ENCODE data around the gene SERPINB12.
A peak's percentile ranks its signal among the peaks of the same experiment; 100 is the strongest.

The SERPINB12 gene

DNA sequence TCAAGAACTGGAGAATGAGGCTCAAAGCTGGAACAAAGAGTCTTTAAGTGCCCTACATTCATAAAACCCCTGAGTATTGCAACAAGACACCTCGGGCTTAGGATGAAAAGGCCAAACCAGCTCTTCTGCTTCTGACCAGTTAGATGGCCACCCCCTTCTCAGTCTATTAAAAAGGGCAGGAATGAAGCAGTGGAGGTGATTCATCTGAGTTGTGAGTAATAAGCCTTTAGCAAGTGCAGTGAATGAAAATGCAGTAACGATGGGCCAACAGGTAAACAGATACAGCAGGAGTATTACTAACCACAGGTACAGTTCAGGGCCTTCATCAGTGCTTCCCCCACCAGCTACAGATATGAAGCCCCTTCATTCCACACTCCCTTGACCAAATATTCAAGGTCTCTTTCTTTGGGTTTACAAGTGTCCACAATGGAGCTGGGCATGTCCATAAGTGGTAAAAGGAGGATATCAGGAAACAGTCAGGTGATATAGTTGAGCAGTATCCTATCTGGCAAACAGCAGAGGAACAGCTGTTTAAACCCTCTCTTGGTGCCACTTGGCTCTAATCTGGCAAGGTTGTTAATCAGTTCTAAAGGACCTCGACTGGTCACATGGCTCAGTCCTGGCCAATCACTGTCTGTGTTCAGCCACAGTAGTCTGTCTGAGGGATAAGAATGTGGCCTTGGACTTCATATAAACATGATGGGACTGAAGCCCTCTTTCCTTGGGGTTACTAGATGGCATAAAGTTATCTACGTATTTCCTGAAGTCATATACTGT is 62.8 kb downstream of the SERPINB12 start:
- peak; percentile 6 for DNase-seq

DNA sequence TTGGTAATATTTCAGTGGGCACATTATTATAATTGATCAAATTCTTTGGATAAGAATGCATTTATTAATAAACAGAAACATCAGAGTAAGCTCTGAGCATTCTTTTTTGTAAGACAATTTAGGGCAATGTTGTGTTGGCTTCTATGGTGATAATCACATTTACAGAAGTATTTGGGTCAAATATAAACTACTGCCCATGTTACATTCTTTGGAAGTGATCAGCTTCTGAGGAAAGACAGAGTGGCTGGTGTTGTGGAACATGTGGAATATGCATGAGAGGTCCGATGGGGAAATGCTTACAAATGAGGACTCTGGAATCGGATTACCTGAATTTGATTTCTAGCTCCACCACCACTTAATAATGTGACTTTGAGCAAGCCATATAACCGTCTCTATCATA is 64.4 kb downstream of the SERPINB12 start:
- no peak for DNase-seq

DNA sequence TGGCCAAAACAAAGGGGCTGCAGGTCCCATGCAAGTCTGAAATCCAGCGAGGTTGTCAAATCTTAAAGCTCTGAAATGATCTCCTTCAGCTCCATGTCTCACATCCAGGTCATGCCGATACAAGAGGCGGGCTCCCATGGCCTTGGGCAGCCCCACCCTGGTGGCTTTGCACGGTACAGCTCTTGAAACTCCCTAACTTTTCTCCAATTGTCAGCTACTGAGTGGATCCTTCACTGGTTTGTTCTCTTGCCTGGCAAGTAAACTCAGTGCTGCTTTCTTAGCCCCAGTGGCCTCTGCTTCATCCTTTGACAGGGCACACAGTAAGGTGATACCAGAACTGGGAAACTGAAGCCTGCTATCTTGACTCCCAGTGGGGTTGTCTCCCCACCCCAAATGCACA is 71.3 kb downstream of the SERPINB12 start:
- DNase-seq, result no peak

DNA sequence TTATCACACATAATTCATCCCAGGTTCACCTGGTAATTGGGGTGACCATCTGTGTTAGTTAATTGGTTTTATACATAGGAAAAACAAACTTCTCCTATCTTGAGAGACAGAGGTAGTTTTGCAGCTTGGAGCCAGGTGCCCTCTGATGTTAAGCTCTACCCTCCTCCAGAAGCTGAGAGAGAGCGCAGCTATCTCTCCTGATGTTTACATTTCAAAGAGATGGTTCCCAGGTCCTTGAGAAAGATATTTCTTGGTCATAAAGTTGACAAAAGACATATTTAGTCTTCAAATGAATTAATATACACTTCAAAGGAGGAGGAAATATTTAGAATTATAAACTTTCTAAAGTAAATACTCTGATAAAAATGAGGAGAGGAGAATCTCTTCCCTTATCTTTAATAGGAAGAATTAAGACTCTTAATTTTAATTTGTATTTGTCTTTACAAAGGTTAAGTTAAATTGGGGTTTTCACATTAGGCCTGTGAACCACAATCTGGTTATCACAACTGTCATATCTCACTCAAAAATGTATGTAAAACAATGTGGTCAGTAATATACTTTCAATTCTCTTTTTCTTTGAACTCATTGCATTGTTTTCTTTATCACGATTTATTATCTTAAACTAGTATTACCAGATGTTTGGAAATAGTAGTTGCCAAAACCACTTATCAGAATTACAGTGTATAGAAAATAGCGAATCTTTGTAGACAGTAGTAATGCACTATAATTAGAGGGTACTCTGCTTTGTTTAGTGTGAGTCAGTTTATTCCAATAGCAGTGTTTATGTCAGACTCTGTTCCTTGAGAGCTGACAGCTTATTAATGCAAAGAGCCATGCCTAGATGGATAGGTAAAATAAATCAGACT is 75.1 kb downstream of the SERPINB12 start:
- DNase-seq, result peak; percentile 82

DNA sequence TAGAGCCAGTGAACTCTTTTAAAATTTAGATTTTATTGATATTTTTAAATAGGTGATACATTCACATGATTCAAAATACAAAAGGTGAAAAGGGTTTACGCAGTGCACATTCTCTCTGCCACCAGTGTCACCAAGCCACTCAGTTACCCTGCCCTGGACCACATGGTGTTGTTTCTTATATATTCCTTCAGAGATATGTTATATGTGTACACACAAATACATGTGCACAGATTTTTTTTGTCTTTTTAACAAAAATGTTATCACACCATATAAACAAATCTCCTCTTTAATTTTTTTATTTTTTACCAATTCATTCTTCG is 75.7 kb downstream of the SERPINB12 start:
- no peak for DNase-seq

Measured in NCI-H1092 (cell line).